ENCODE data around the gene SDHAF2. TPM values are rescaled to one million over a fixed set of nuclear protein-coding genes. Genes with fewer than 3 reads are reported as not detected.
"Not testable (repeated sequence)": the region's sequence is repeated elsewhere in the genome, so short reads cannot be mapped to it uniquely, and the experiment has no call there.

SDHAF2 gene
- total RNA-seq, 1 experiment from 2014 or later, result 34.0 TPM

DNA sequence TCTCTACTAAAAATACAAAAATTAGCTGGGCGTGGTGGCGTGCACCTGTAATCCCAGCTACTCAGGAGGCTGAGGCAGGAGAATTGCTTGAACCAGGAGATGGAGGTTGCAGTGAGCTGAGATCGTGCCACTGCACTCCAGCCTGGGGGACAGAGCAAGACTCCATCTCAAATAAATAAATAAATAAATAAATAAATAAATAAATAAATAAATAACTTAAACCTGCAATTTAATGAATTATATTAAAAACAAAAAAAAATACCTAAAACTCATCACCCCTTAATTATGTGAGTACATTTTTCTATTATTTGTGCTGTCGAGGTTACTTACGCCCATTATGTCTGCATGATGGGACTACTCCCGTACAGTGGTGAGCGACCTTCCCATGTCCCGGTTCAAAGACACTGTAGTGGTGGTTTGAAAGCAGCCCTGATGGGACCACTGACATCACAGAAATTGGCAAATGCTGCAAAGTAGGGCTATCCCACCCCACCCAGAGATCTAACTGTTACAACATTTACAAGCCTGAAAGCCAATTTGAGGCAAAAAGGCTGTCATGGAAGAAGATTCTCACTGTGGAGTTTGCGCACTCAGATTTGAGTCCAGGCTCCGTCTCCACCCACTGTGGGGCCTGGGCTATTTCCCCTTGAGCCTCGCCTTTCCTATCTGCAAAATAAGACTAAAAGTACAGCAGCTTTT is 49.6 kb downstream of the SDHAF2 start:
- ATAC-seq; BruUV-seq (replicated peaks); H3K9me2 ChIP-seq (ENCODE audit: insufficient read depth); POLR2A ChIA-PET; DNase-seq (ENCODE audit: low read depth, low spot score); H2AFZ ChIP-seq (ENCODE audit: low read depth, low read length, poor library complexity, severe bottlenecking); H3K36me3 ChIP-seq (ENCODE audit: control insufficient read depth in 1 of 2, insufficient read depth in 2 of 2, low read length in 2 of 2); H3K27me3 ChIP-seq (ENCODE audit: insufficient read depth, low read length); H3K4me3 ChIP-seq (replicated peaks in 1 of 2; ENCODE audit: low read depth in 1 of 2, low read length in 2 of 2); intact Hi-C loops (cut with micrococcal nuclease); H3K4me1 ChIP-seq (ENCODE audit: control insufficient read depth in 1 of 2, insufficient read depth in 2 of 2, low read length in 2 of 2); H3K4me2 ChIP-seq (ENCODE audit: low read length); H3K27ac ChIP-seq (ENCODE audit: low read depth, low read length); H3K9ac ChIP-seq (ENCODE audit: low read length); H4K20me1 ChIP-seq (ENCODE audit: insufficient read depth); H3K79me2 ChIP-seq (ENCODE audit: insufficient read depth, low read length); H3K9me3 ChIP-seq (ENCODE audit: control insufficient read depth in 1 of 2, insufficient read depth in 1 of 2, low read depth in 1 of 2, low read length in 2 of 2): not testable (repeated sequence)
- ChIA-PET CTCF (interaction anchor here (0.9 to 1.4 kb wide), 2 partner anchors 87 to 159 kb away, joined by 3 to 4 read pairs; no protein-coding TSS in a partner anchor), RAD21 (ENCODE audit: low non-redundant PET in 1 of 2, low total read pairs in 2 of 2, uncharacterized antibody in 2 of 2, unreplicated experiment in 2 of 2) (interaction anchor here in 1 of 2 experiments (1.0 kb wide), 1 partner anchor 52 kb away, joined by 3 read pairs; no protein-coding TSS in a partner anchor)

GRCh38 chr11:61480261-61480993 is 50.5 kb downstream of the SDHAF2 start:
- Histone ChIP-seq H3K27ac (ENCODE audit: low read depth, low read length) (no peak overlapping the region), H3K9me2 (ENCODE audit: insufficient read depth) (no peaks in the 10 kb centered on the region), H3K27me3 (ENCODE audit: insufficient read depth, low read length) (no peaks in the 10 kb centered on the region), H3K4me2 (ENCODE audit: low read length) (no peak overlapping the region), H3K4me1 (ENCODE audit: control insufficient read depth in 1 of 2, insufficient read depth in 2 of 2, low read length in 2 of 2) (peaks cover 0 to 9% of the 10 kb centered on the region in 2 experiments; a peak in 1 of 4 replicates), H3K9me3 (ENCODE audit: control insufficient read depth in 1 of 2, insufficient read depth in 1 of 2, low read depth in 1 of 2, low read length in 2 of 2) (no peaks in the 10 kb centered on the region), H3K79me2 (ENCODE audit: insufficient read depth, low read length) (no peaks in the 10 kb centered on the region), H4K20me1 (ENCODE audit: insufficient read depth) (no peaks in the 10 kb centered on the region), H3K36me3 (ENCODE audit: control insufficient read depth in 1 of 2, insufficient read depth in 2 of 2, low read length in 2 of 2) (no peaks in the 10 kb centered on the region), H3K4me3 (replicated peaks in 1 of 2; ENCODE audit: low read depth in 1 of 2, low read length in 2 of 2) (no peak overlapping the region), H3K9ac (ENCODE audit: low read length) (no peak overlapping the region), H2AFZ (ENCODE audit: low read depth, low read length, poor library complexity, severe bottlenecking) (no peak overlapping the region)
- ChIA-PET CTCF (interaction anchor here (0.8 kb wide), 1 partner anchor 31 kb away, joined by 3 read pairs; no protein-coding TSS in a partner anchor), RAD21 (ENCODE audit: low non-redundant PET in 1 of 2, low total read pairs in 2 of 2, uncharacterized antibody in 2 of 2, unreplicated experiment in 2 of 2) (no interaction called here), POLR2A (no interaction called here)
- no peak for DNase-seq (ENCODE audit: low read depth, low spot score)
- ATAC-seq, result no peak
- no peak for TF ChIP-seq POLR2A (IDR thresholded peaks at IDR 0.05; ENCODE audit: borderline replicate concordance, extremely low read depth, insufficient read depth, insufficient read length)
- TF ChIP-seq JUND (IDR thresholded peaks at IDR 0.05), result no peak
- TF ChIP-seq REST (IDR thresholded peaks at IDR 0.05; ENCODE audit: low read depth), result no peak
- no peak for TF ChIP-seq CBX3 (IDR thresholded peaks at IDR 0.05; ENCODE audit: low read depth)
- TF ChIP-seq, protein P1, sequence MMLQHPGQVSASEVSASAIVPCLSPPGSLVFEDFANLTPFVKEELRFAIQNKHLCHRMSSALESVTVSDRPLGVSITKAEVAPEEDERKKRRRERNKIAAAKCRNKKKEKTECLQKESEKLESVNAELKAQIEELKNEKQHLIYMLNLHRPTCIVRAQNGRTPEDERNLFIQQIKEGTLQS (IDR thresholded peaks at IDR 0.05), result no peak
- no peak for TF ChIP-seq SIN3A (IDR thresholded peaks at IDR 0.05; ENCODE audit: low read depth)
- BruUV-seq (replicated peaks), result no TSS peak
- intact Hi-C loops (cut with micrococcal nuclease), result no loop called here
